CD14-positive monocyte (primary cell): Measurements from ENCODE around the gene C17orf50. TPM values are rescaled to one million over a fixed set of nuclear protein-coding genes. Genes with fewer than 3 reads are reported as not detected.

Source experiments
- DNase-seq, 3 donors: peaks; one replicate each; pipeline ENCODE4 v3.0.0-alpha.2; 2011 to 2022
- H2AFZ ChIP-seq: 2 replicates; pipeline ENCODE4 v1.6.0; 2012; ENCODE audit warnings: mild to moderate bottlenecking, low read depth, low read length, inconsistent platforms; ENCODE audit not compliant: insufficient read depth, poor library complexity, severe bottlenecking
- H3K27ac ChIP-seq, 2 donors: 1 replicate in 1 of 2; 2 replicates in 1 of 2; pipeline ENCODE4 v1.5.1; 2012 to 2013; ENCODE audit warnings: low read length in 2 of 2, control low read depth in 1 of 2, inconsistent platforms in 1 of 2, low read depth in 1 of 2, mild to moderate bottlenecking in 1 of 2
- H3K27me3 ChIP-seq, 2 donors: one replicate each; pipeline versions ENCODE4 v1.6.0 to v1.6.1; 2011 to 2013; ENCODE audit warnings: low read length in 2 of 2; ENCODE audit not compliant: control insufficient read depth in 2 of 2, insufficient read depth in 2 of 2
- H3K36me3 ChIP-seq, 2 donors: replicated peaks in 1 of 2; 1 replicate in 1 of 2; 2 replicates in 1 of 2; pipeline versions ENCODE4 v1.5.1 to v1.6.1; 2012 to 2013; ENCODE audit warnings: low read length in 2 of 2, control low read depth in 1 of 2, inconsistent platforms in 1 of 2, mild to moderate bottlenecking in 1 of 2; ENCODE audit not compliant: insufficient read depth in 2 of 2, control insufficient read depth in 1 of 2
- H3K4me1 ChIP-seq, 2 donors: 1 replicate in 1 of 2; 2 replicates in 1 of 2; pipeline versions ENCODE4 v1.5.1 to v1.6.1; 2012 to 2013; ENCODE audit warnings: low read length in 2 of 2, control low read depth in 1 of 2, inconsistent platforms in 1 of 2, mild to moderate bottlenecking in 1 of 2, moderate library complexity in 1 of 2; ENCODE audit not compliant: insufficient read depth in 2 of 2, control insufficient read depth in 1 of 2
- H3K4me2 ChIP-seq: replicated peaks from 2 replicates; pipeline ENCODE3; 2012; ENCODE audit warnings: low read length, moderate library complexity, mild to moderate bottlenecking; ENCODE audit not compliant: poor library complexity, severe bottlenecking; ENCODE audit errors: extremely low read depth
- H3K4me3 ChIP-seq, 3 experiments: fragments of 200-600 bp in 1 of 3; sonication (generic) in 1 of 3; replicated peaks in 1 of 3; 1 replicate in 2 of 3; 2 replicates in 1 of 3; pipeline ENCODE4 v1.5.1; 2011 to 2013; ENCODE audit warnings: low read length in 3 of 3, mild to moderate bottlenecking in 3 of 3, control low read depth in 2 of 3, low read depth in 2 of 3, inconsistent platforms in 1 of 3, moderate library complexity in 1 of 3
- H3K79me2 ChIP-seq: 2 replicates; pipeline ENCODE4 v1.6.0; 2012; ENCODE audit warnings: mild to moderate bottlenecking, control low read depth, inconsistent platforms, low read length, moderate library complexity; ENCODE audit not compliant: insufficient read depth
- H3K9ac ChIP-seq: 2 replicates; pipeline ENCODE4 v1.6.0; 2017; ENCODE audit warnings: low read length, mild to moderate bottlenecking; ENCODE audit not compliant: insufficient read depth, poor library complexity, severe bottlenecking
- H3K9me3 ChIP-seq, 2 donors: replicated peaks in 1 of 2; 1 replicate in 1 of 2; 2 replicates in 1 of 2; pipeline versions ENCODE4 v1.5.1 to v1.6.1; 2012 to 2013; ENCODE audit warnings: low read length in 2 of 2, control low read depth in 1 of 2; ENCODE audit not compliant: control insufficient read depth in 1 of 2, insufficient read depth in 1 of 2
- H4K20me1 ChIP-seq: 2 replicates; pipeline ENCODE4 v1.6.0; 2012; ENCODE audit warnings: mild to moderate bottlenecking, low read length, control low read depth, moderate library complexity; ENCODE audit not compliant: insufficient read depth
- H3K27ac Mint-ChIP-seq, 7 donors: one replicate each; pipeline ENCODE4 v1.8.0; 2020; ENCODE audit warnings: mild to moderate bottlenecking in 7 of 7, mixed read lengths in 7 of 7, moderate library complexity in 6 of 7, inconsistent platforms in 2 of 7
- H3K27me3 Mint-ChIP-seq, 3 donors: one replicate each; pipeline ENCODE4 v1.8.0; 2021 to 2022; ENCODE audit warnings: low read depth in 3 of 3, mild to moderate bottlenecking in 3 of 3, mixed read lengths in 3 of 3, moderate library complexity in 3 of 3, inconsistent platforms in 1 of 3
- H3K36me3 Mint-ChIP-seq, 2 donors: one replicate each; pipeline ENCODE4 v1.8.0; 2020; ENCODE audit warnings: mixed read lengths in 2 of 2, inconsistent platforms in 1 of 2, mild to moderate bottlenecking in 1 of 2
- H3K4me1 Mint-ChIP-seq: one replicate; pipeline ENCODE4 v1.8.0; 2020; ENCODE audit warnings: mild to moderate bottlenecking, mixed read lengths
- H3K4me3 Mint-ChIP-seq, 2 donors: one replicate each; pipeline ENCODE4 v1.8.0; 2020; ENCODE audit warnings: mild to moderate bottlenecking in 2 of 2, mixed read lengths in 2 of 2, moderate library complexity in 1 of 2
- H3K9me3 Mint-ChIP-seq, 7 donors: one replicate each; pipeline ENCODE4 v1.8.0; 2020 to 2022; ENCODE audit warnings: mixed read lengths in 7 of 7, mild to moderate bottlenecking in 6 of 7, moderate library complexity in 6 of 7, inconsistent platforms in 2 of 7
- WGBS: methylation state at CpG from one replicate; pipeline ENCODE4 v1.1.5; 2013; ENCODE audit warnings: missing lambda C conversion rate; ENCODE audit not compliant: insufficient coverage; 5-methylcytosine and 5-hydroxymethylcytosine counted together
- intact Hi-C, 2 donors: fragments of 100-400 bp; cut with micrococcal nuclease; formaldehyde crosslinking; loops; one replicate each; pipeline versions ENCODE4 v1.15.0 to v1.15.1; 2023
- polyA plus RNA-seq, 3 donors: library from polyadenylated mRNA; depleted of rRNA in 1 of 3; unstranded in 2 of 3; stranded (reverse) in 1 of 3; fragments of 300-500 nt in 2 of 3; fragments of >200 nt in 1 of 3; fragmentation: Illumina TruSeq in 2 of 3; gene quantifications; 1 replicate in 2 of 3; 2 replicates in 1 of 3; pipeline ENCODE4 v1.2.3, GENCODE V29; 2012 to 2021
- TF ChIP-seq, protein P1 (sequence below): fragments of 200-600 bp; IDR thresholded peaks from one replicate; pipeline ENCODE4 v1.8.0; 2022; ENCODE audit warnings: antibody characterized with exemption, mild to moderate bottlenecking

The C17orf50 gene
- polyA plus RNA-seq, 3 donors = 0.23 TPM; not detected in 2

DNA sequence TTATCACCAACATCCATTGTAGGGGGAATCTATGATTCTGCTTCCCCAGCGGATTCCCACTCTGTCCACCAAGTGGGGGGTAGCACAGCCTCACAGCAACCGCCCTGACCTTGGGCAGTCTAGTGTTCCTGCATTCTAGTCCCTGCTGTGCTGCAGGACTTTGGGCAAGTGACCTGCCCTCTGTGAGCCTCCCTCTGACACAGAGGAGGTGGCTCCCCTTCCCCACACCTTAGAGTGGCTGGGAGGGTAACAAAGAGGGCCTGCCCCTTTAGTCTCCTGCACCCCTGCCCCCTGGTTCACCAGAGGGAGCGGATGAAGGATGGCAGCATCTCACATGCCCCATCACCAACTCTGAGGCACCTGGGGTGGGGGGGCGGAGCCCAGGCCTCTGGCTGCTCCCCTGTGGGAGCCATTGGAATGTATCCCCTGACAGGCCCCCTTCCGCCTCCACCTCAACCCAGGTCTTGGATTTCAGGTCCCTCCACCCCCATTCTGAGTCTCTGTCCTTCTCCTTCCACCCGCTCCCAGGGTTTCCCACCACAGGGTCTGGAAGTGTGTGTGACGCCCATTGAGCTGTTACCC lies 17.7 kb upstream of the C17orf50 start:
- Histone ChIP-seq H4K20me1 (no peaks in the 10 kb centered on the region), H3K27ac (no peak overlapping the region), H2AFZ (no peak overlapping the region), H3K9me3 (no peaks in the 10 kb centered on the region), H3K4me1 (no peaks in the 10 kb centered on the region), H3K79me2 (no peaks in the 10 kb centered on the region), H3K4me2 (no peak overlapping the region), H3K36me3 (no peaks in the 10 kb centered on the region), H3K9ac (no peak overlapping the region), H3K4me3 (no peak overlapping the region), H3K27me3 (peaks cover 7 to 30% of the 10 kb centered on the region in 2 donors)
- TF ChIP-seq, protein P1, sequence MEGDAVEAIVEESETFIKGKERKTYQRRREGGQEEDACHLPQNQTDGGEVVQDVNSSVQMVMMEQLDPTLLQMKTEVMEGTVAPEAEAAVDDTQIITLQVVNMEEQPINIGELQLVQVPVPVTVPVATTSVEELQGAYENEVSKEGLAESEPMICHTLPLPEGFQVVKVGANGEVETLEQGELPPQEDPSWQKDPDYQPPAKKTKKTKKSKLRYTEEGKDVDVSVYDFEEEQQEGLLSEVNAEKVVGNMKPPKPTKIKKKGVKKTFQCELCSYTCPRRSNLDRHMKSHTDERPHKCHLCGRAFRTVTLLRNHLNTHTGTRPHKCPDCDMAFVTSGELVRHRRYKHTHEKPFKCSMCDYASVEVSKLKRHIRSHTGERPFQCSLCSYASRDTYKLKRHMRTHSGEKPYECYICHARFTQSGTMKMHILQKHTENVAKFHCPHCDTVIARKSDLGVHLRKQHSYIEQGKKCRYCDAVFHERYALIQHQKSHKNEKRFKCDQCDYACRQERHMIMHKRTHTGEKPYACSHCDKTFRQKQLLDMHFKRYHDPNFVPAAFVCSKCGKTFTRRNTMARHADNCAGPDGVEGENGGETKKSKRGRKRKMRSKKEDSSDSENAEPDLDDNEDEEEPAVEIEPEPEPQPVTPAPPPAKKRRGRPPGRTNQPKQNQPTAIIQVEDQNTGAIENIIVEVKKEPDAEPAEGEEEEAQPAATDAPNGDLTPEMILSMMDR = no peak
- H3K27ac Mint-ChIP-seq = no peak overlapping the region
- intact Hi-C loops = loop anchor here in 1 of 2 donors (10.0 kb wide), 1 partner anchor 578 kb away; no protein-coding TSS in a partner anchor
- DNase-seq = no peak
- no peak overlapping the region for H3K4me3 Mint-ChIP-seq
- H3K9me3 Mint-ChIP-seq = peaks cover 0 to 8% (median 0%) of the 10 kb centered on the region in 7 donors
- 79% methylated on average over 4 of the region's 7 CpGs for WGBS
- H3K4me1 Mint-ChIP-seq = peaks cover 6% of the 10 kb centered on the region
- H3K27me3 Mint-ChIP-seq = peaks cover 29 to 46% (median 40%) of the 10 kb centered on the region in 3 donors
- no peaks in the 10 kb centered on the region for H3K36me3 Mint-ChIP-seq

DNA sequence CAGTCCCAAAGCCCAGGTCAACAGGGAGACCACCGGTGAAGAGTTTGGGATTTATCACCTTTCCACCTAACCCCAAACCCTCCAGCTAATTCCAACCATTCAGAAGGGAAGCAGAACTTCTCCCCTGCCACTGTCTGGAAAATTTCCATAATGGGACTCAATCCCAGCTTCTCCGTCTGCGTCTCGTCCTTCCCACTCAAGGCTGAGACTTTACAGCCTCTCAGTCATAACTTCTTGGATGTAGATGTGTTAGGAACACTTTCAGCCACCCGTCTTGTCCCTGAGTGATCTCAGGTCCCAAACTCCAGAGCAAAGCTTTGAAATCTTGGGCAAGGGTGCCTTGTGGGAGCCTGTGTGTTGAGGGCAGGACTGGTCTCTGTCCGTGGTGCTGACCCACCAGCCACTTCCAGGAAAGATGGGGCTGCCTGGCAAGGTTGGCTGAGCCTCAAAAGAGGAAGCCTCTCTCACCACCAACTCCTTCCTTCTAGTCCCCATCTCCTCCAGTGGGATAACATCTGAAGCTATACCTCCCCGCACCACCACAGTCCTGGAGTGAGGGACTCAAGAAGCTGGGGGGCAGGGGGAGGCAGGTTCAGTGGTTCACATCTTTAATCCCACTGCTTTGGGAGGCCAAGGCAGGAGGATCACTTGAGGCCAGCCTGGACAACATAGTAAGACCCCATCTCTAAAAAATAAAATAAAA lies 16.9 kb upstream of the C17orf50 start:
- TF ChIP-seq, protein P1 = no peak
- Histone ChIP-seq H3K27ac (no peak overlapping the region), H4K20me1 (no peaks in the 10 kb centered on the region), H3K9ac (no peak overlapping the region), H3K36me3 (no peaks in the 10 kb centered on the region), H3K4me2 (no peak overlapping the region), H3K9me3 (peaks cover 0 to 3% of the 10 kb centered on the region in 2 donors), H3K27me3 (peaks cover 7 to 38% of the 10 kb centered on the region in 2 donors), H3K79me2 (no peaks in the 10 kb centered on the region), H2AFZ (no peak overlapping the region), H3K4me3 (no peak overlapping the region), H3K4me1 (no peaks in the 10 kb centered on the region)
- Mint-ChIP-seq H3K9me3 (peaks cover 0 to 8% (median 0%) of the 10 kb centered on the region in 7 donors), H3K4me3 (no peak overlapping the region), H3K36me3 (no peaks in the 10 kb centered on the region), H3K27me3 (peaks cover 35 to 49% (median 46%) of the 10 kb centered on the region in 3 donors), H3K27ac (peak overlapping the region in 1 of 7 donors; percentile 8), H3K4me1 (peaks cover 6% of the 10 kb centered on the region)
- no peak for DNase-seq
- intact Hi-C loops = loop anchor here in 1 of 2 donors (10.0 kb wide), 1 partner anchor 579 kb away; no protein-coding TSS in a partner anchor
- 59% methylated on average over 2 of the region's 7 CpGs for WGBS
